ENCODE measurements around the gene GAGE12F.
"Not testable (repeated sequence)": the region's sequence is repeated elsewhere in the genome, so short reads cannot be mapped to it uniquely, and the experiment has no call there.

GAGE12F gene

GRCh38 chrX:49560542-49560941 lies at the start of gene GAGE12F:
TSS of gene GAGE12F (plus strand) at chrX:49560842. CDS start at chrX:49561997, 1,155 bp downstream.
- H3K4me1 ChIP-seq (ENCODE audit: control insufficient read depth, insufficient read depth, low read length); H3K4me3 ChIP-seq (ENCODE audit: low read length); H3K9ac ChIP-seq (ENCODE audit: low read length); H3K27me3 ChIP-seq (ENCODE audit: control insufficient read depth, insufficient read depth, low read length); H3K9me3 ChIP-seq (ENCODE audit: control insufficient read depth, low read length); H3K36me3 ChIP-seq (ENCODE audit: control insufficient read depth, insufficient read depth, low read length): not testable (repeated sequence)

DNA sequence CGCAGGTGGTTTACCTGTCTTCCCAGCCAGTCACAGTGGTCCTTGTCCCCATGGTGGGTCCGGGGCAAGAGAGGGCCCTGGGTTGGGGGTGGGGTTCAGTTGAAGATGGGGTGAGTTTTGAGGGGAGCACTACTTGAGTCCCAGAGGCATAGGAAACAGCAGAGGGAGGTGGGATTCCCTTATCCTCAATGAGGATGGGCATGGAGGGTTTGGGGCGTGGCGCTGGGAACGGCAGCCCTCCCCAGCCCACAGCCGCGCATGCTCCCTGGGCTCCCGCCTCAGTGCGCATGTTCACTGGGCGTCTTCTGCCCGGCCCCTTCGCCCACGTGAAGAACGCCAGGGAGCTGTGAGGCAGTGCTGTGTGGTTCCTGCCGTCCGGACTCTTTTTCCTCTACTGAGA lies 28.8 kb upstream of the GAGE12F start, which contains the start of gene GAGE12C:
Gene GAGE12C (plus strand): TSS at position 301 of the 400 bp plus-strand sequence. CDS start 1,155 bp downstream, outside the sequence.
- not testable (repeated sequence) for H3K27me3 ChIP-seq (ENCODE audit: control insufficient read depth, insufficient read depth, low read length); H3K9ac ChIP-seq (ENCODE audit: low read length); H3K4me3 ChIP-seq (ENCODE audit: low read length); H3K4me1 ChIP-seq (ENCODE audit: control insufficient read depth, insufficient read depth, low read length); H3K9me3 ChIP-seq (ENCODE audit: control insufficient read depth, low read length); H3K36me3 ChIP-seq (ENCODE audit: control insufficient read depth, insufficient read depth, low read length)

GRCh38 chrX:49541433-49541832 lies 19.2 kb upstream of the GAGE12F start, which contains the start of gene GAGE12D:
TSS of gene GAGE12D (plus strand) at chrX:49541733. CDS start at chrX:49542888, 1,155 bp downstream.
- not testable (repeated sequence) for H3K36me3 ChIP-seq (ENCODE audit: control insufficient read depth, insufficient read depth, low read length); H3K9ac ChIP-seq (ENCODE audit: low read length); H3K4me1 ChIP-seq (ENCODE audit: control insufficient read depth, insufficient read depth, low read length); H3K4me3 ChIP-seq (ENCODE audit: low read length); H3K9me3 ChIP-seq (ENCODE audit: control insufficient read depth, low read length); H3K27me3 ChIP-seq (ENCODE audit: control insufficient read depth, insufficient read depth, low read length)

- H3K27me3 ChIP-seq (ENCODE audit: control insufficient read depth, insufficient read depth, low read length); H3K36me3 ChIP-seq (ENCODE audit: control insufficient read depth, insufficient read depth, low read length); H3K4me3 ChIP-seq (ENCODE audit: low read length); H3K9ac ChIP-seq (ENCODE audit: low read length); H3K9me3 ChIP-seq (ENCODE audit: control insufficient read depth, low read length); H3K4me1 ChIP-seq (ENCODE audit: control insufficient read depth, insufficient read depth, low read length): not testable (repeated sequence)
Measured at GRCh38 chrX:49550989-49551388, 9.7 kb upstream of the GAGE12F start, which contains the start of gene GAGE12E. TSS of gene GAGE12E (plus strand) at chrX:49551289. CDS start at chrX:49552444, 1,155 bp downstream.

GRCh38 chrX:49568728-49569127 lies 8.1 kb downstream of the GAGE12F start:
- not testable (repeated sequence) for H3K9me3 ChIP-seq (ENCODE audit: control insufficient read depth, low read length); H3K36me3 ChIP-seq (ENCODE audit: control insufficient read depth, insufficient read depth, low read length); H3K27me3 ChIP-seq (ENCODE audit: control insufficient read depth, insufficient read depth, low read length); H3K4me1 ChIP-seq (ENCODE audit: control insufficient read depth, insufficient read depth, low read length); H3K4me3 ChIP-seq (ENCODE audit: low read length); H3K9ac ChIP-seq (ENCODE audit: low read length)

DNA sequence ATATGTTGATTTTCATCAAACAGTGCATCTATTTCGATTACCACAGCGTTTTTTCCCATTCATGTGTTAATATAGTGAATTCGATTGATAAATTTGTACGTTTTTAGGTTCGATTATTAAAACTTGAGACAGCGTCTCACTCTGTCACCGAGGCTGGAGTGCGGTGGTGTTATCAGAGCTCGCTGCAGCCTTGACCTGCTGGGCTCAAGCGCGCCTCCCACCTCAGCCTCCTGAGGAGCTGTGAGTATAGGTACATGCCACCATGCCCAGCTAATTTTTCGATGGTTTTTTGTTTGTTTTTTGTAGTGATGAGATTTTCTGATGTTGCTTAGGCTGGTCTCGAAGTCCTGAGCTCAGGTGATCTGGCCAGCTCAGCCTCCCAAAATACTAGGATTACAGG lies 8.5 kb downstream of the GAGE12F start:
- H3K4me3 ChIP-seq (ENCODE audit: low read length); H3K36me3 ChIP-seq (ENCODE audit: control insufficient read depth, insufficient read depth, low read length); H3K27me3 ChIP-seq (ENCODE audit: control insufficient read depth, insufficient read depth, low read length); H3K4me1 ChIP-seq (ENCODE audit: control insufficient read depth, insufficient read depth, low read length); H3K9ac ChIP-seq (ENCODE audit: low read length); H3K9me3 ChIP-seq (ENCODE audit: control insufficient read depth, low read length): not testable (repeated sequence)

GRCh38 chrX:49570100-49570499 lies 9.5 kb downstream of the GAGE12F start, which contains the start of gene GAGE12G:
TSS of gene GAGE12G (plus strand) at chrX:49570400. CDS start at chrX:49571555, 1,155 bp downstream.
- H3K4me3 ChIP-seq (ENCODE audit: low read length); H3K9me3 ChIP-seq (ENCODE audit: control insufficient read depth, low read length); H3K27me3 ChIP-seq (ENCODE audit: control insufficient read depth, insufficient read depth, low read length); H3K4me1 ChIP-seq (ENCODE audit: control insufficient read depth, insufficient read depth, low read length); H3K36me3 ChIP-seq (ENCODE audit: control insufficient read depth, insufficient read depth, low read length); H3K9ac ChIP-seq (ENCODE audit: low read length): not testable (repeated sequence)

- not testable (repeated sequence) for H3K27me3 ChIP-seq (ENCODE audit: control insufficient read depth, insufficient read depth, low read length); H3K4me1 ChIP-seq (ENCODE audit: control insufficient read depth, insufficient read depth, low read length); H3K9ac ChIP-seq (ENCODE audit: low read length); H3K9me3 ChIP-seq (ENCODE audit: control insufficient read depth, low read length); H3K36me3 ChIP-seq (ENCODE audit: control insufficient read depth, insufficient read depth, low read length); H3K4me3 ChIP-seq (ENCODE audit: low read length)
Measured at GRCh38 chrX:49579649-49580048, 19.0 kb downstream of the GAGE12F start, which contains the start of gene GAGE12H. TSS of gene GAGE12H (plus strand) at chrX:49579949. CDS start at chrX:49581104, 1,155 bp downstream.

GRCh38 chrX:49589196-49589595 lies 28.6 kb downstream of the GAGE12F start, which contains the start of gene GAGE2A:
TSS of gene GAGE2A (plus strand) at chrX:49589496. CDS start at chrX:49590651, 1,155 bp downstream.
- not testable (repeated sequence) for H3K9me3 ChIP-seq (ENCODE audit: control insufficient read depth, low read length); H3K27me3 ChIP-seq (ENCODE audit: control insufficient read depth, insufficient read depth, low read length); H3K9ac ChIP-seq (ENCODE audit: low read length); H3K36me3 ChIP-seq (ENCODE audit: control insufficient read depth, insufficient read depth, low read length); H3K4me3 ChIP-seq (ENCODE audit: low read length); H3K4me1 ChIP-seq (ENCODE audit: control insufficient read depth, insufficient read depth, low read length)

DNA sequence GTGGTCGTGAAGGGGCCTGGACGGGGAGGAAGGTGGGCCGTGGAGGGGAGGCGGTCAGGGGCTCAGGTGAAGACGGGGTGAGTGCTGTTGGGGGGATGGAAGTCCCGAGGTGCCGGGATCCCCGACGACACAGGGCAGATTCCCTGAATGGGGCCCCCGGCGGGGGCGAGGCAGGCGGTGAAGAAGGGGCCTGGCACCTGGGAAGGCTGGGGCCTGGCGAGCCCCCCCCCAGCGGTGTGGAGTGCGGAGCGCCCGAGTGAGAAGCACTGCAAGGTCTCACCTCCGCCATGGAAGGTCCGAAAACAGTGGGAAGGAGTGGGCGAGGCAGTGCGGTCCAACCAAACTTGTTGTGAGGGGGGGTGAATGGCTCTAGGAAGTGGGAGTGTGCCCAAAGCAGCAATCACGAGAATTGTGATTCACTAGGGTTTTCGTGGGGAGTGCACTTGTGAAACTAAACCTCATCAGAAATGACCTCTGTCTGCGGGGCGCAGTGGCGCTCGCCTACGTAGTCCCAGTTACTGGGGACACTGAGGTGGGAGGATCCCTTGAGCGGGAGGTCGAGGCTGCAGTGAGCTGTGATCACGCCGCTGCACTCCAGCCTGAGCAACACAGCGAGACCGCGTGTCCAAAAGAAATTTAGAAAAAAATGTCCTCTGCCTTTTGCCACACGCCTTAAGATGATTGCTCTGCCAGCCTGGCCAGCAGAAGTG lies 29.3 kb downstream of the GAGE12F start:
- H3K4me1 ChIP-seq (ENCODE audit: control insufficient read depth, insufficient read depth, low read length); H3K36me3 ChIP-seq (ENCODE audit: control insufficient read depth, insufficient read depth, low read length); H3K4me3 ChIP-seq (ENCODE audit: low read length): not testable (repeated sequence)

DNA sequence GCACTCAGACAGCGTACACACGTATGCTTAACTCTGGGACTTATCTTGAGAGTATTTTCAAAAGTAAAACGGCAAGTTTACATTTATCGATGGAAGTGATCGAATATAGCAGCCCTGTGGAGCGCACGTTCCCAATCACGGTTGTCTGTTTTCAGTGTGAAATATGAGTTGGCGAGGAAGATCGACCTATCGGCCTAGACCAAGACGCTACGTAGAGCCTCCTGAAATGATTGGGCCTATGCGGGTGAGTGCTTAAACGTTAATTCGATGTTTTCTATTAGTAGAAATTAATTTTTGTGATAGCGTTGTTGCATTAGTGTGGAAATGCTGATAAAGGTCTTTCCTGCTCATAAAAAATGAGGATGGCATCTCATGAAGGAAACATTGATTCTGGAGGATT lies 29.8 kb downstream of the GAGE12F start:
- H3K4me3 ChIP-seq (ENCODE audit: low read length); H3K9ac ChIP-seq (ENCODE audit: low read length); H3K9me3 ChIP-seq (ENCODE audit: control insufficient read depth, low read length); H3K4me1 ChIP-seq (ENCODE audit: control insufficient read depth, insufficient read depth, low read length); H3K36me3 ChIP-seq (ENCODE audit: control insufficient read depth, insufficient read depth, low read length); H3K27me3 ChIP-seq (ENCODE audit: control insufficient read depth, insufficient read depth, low read length): not testable (repeated sequence)

More for the DNA sequence above, 29.3 kb downstream of the GAGE12F start:
- H3K27me3 ChIP-seq (ENCODE audit: control insufficient read depth, insufficient read depth, low read length); H3K9me3 ChIP-seq (ENCODE audit: control insufficient read depth, low read length); H3K9ac ChIP-seq (ENCODE audit: low read length): not testable (repeated sequence)

DNA sequence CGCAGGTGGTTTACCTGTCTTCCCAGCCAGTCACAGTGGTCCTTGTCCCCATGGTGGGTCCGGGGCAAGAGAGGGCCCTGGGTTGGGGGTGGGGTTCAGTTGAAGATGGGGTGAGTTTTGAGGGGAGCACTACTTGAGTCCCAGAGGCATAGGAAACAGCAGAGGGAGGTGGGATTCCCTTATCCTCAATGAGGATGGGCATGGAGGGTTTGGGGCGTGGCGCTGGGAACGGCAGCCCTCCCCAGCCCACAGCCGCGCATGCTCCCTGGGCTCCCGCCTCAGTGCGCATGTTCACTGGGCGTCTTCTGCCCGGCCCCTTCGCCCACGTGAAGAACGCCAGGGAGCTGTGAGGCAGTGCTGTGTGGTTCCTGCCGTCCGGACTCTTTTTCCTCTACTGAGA lies 38.1 kb downstream of the GAGE12F start, which contains the start of gene GAGE1:
Gene GAGE1 (plus strand): TSS at position 301 of the 400 bp plus-strand sequence. CDS start 1,155 bp downstream, outside the sequence.
- H3K27me3 ChIP-seq (ENCODE audit: control insufficient read depth, insufficient read depth, low read length); H3K9ac ChIP-seq (ENCODE audit: low read length); H3K4me1 ChIP-seq (ENCODE audit: control insufficient read depth, insufficient read depth, low read length); H3K4me3 ChIP-seq (ENCODE audit: low read length); H3K9me3 ChIP-seq (ENCODE audit: control insufficient read depth, low read length); H3K36me3 ChIP-seq (ENCODE audit: control insufficient read depth, insufficient read depth, low read length): not testable (repeated sequence)
